ACHN (cell line): ENCODE data around the gene OLIG1.

ENCODE experiments used
- DNase-seq: peaks from one replicate; pipeline ENCODE4 v3.0.0-alpha.2; 2015
- in situ Hi-C: cut with HindIII; loops from 2 replicates; pipeline ENCODE4 v1.10.0; 2017; ENCODE audit warnings: low sequenced_read_pairs, low pct_ligation_motif_present, low pct_unique_long_range_greater_than_20kb

Gene OLIG1

GRCh38 chr21:33069994-33070743 lies at the start of gene OLIG1:
Gene OLIG1 (plus strand): TSS chr21:33070141. CDS start chr21:33070247, 106 bp downstream.
- DNase-seq: peak; percentile 35
- in situ Hi-C loops: no loop called here

- DNase-seq: no peak
- in situ Hi-C loops: no loop called here
These were observed 49.3 kb upstream of the OLIG1 start for GRCh38 chr21:33020558-33021100.

GRCh38 chr21:33021150-33021549 lies 48.8 kb upstream of the OLIG1 start:
- in situ Hi-C loops: no loop called here
- DNase-seq: no peak

GRCh38 chr21:33021667-33022066 lies 48.3 kb upstream of the OLIG1 start:
- in situ Hi-C loops: no loop called here
- no peak for DNase-seq

GRCh38 chr21:33022489-33022827 lies 47.5 kb upstream of the OLIG1 start:
- in situ Hi-C loops: no loop called here
- no peak for DNase-seq

GRCh38 chr21:33022828-33023573 lies 46.9 kb upstream of the OLIG1 start:
- no peak for DNase-seq
- in situ Hi-C loops: no loop called here

- no peak for DNase-seq
- in situ Hi-C loops: no loop called here
These were observed 46.3 kb upstream of the OLIG1 start for GRCh38 chr21:33023574-33024200.

GRCh38 chr21:33024201-33025103 lies 45.5 kb upstream of the OLIG1 start:
- no peak for DNase-seq

GRCh38 chr21:33025106-33025488 lies 44.8 kb upstream of the OLIG1 start:
- DNase-seq: no peak
- in situ Hi-C loops: no loop called here

More at GRCh38 chr21:33024201-33025103, 45.5 kb upstream of the OLIG1 start:
- in situ Hi-C loops: no loop called here

- DNase-seq: no peak
- in situ Hi-C loops: no loop called here
These were observed 44.2 kb upstream of the OLIG1 start, which contains the start of gene OLIG2 for GRCh38 chr21:33025489-33026442. Gene OLIG2 (plus strand): TSS chr21:33025935. CDS start chr21:33026863, 928 bp downstream.

- no peak for DNase-seq
- in situ Hi-C loops: no loop called here
These were observed 43.5 kb upstream of the OLIG1 start for GRCh38 chr21:33026443-33026858.

- in situ Hi-C loops: no loop called here
- no peak for DNase-seq
These were observed 43.0 kb upstream of the OLIG1 start for GRCh38 chr21:33026878-33027400.

- in situ Hi-C loops: no loop called here
- no peak for DNase-seq
These were observed 42.3 kb upstream of the OLIG1 start for GRCh38 chr21:33027401-33028286.

- in situ Hi-C loops: no loop called here
- no peak for DNase-seq
These were observed 41.7 kb upstream of the OLIG1 start for GRCh38 chr21:33028287-33028670.

GRCh38 chr21:33028773-33029384 lies 41.1 kb upstream of the OLIG1 start:
- in situ Hi-C loops: no loop called here
- DNase-seq: no peak

GRCh38 chr21:33029385-33029921 lies 40.5 kb upstream of the OLIG1 start:
- in situ Hi-C loops: no loop called here
- no peak for DNase-seq
